ENCODE results near the gene CTNNA2. TPM values are rescaled to one million over a fixed set of nuclear protein-coding genes. Genes with fewer than 3 reads are reported as not detected.

The CTNNA2 gene
- total RNA-seq, 1 donor from 2014 or later: not detected

DNA sequence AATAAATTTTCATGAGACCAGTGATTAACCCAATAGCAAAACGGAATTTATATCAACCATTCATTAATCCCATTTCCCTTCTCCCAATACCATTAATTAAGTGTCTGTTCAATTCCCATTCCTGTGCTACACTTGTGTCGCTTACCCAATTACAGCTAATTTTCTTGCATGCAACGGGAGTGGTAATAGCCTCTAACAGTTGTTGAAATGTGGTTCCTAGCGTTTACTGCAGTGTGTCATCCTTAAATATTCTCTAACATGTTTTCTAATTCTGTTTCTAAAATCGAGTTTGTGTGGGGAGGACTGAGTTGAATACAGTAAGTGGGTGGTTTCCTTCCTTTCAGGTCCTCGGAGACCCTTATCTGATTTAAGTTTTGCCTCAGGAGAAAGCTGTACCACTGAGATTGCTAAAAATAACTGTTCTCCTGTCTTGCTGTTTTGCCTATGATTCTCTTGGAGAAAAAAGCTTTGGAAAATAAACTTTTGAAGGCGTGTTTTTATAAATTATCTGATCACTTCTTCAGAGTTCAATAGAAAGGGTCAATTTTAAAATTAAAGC is 851.0 kb downstream of the CTNNA2 start:
- no peak for DNase-seq (ENCODE audit: low read depth, low spot score)

- DNase-seq (ENCODE audit: low read depth, low spot score): no peak
These were observed 851.8 kb downstream of the CTNNA2 start for GRCh38 chr2:80364524-80365212.

DNA sequence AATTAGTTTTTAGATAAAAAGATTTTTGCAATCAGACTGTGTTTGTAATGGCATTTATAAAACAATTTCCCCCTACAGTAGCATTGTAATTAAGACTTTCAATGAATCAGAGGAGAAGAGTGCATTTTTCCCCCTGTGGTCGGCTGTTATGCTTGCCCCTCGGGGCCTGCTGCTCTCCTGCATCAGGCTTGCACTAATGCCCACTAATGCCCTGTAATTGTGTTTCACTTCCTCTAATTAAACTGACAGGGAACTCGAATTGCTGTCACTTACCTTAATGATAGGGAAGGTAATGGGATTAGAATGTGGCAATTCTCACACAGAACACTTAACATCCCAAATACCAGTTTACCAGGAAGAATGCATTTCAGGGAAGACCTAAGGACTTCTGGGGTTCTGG is 852.9 kb downstream of the CTNNA2 start:
- DNase-seq (ENCODE audit: low read depth, low spot score): no peak

DNA sequence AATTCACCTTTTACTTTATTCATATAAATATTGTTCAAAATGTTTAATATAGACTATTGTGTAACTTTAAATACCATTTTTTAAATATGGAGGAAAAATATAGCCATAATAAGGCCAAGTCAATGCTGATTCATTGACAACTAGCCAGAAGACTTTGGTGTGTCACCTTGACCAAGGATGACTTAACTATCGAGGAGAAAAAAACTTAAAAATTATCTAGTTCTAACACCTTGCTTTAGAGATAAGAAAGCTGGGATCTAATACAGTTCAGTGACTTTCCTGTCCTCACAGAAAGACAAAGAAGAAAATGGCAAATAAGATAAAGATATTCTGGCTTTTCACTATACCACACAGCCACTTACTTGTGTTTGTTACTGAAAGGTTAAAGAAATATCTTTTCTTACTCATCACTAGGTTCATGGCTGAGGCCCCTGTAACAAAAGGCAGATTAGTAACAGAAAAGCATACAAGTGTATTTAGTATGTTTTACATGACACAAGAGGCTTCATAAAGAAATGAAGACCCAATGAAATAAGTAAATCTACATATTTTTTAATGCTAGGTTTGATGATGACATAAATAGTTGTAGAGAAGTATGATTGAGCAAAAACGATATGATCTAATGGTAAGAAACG is 857.6 kb downstream of the CTNNA2 start:
- no peak for DNase-seq (ENCODE audit: low read depth, low spot score)

DNA sequence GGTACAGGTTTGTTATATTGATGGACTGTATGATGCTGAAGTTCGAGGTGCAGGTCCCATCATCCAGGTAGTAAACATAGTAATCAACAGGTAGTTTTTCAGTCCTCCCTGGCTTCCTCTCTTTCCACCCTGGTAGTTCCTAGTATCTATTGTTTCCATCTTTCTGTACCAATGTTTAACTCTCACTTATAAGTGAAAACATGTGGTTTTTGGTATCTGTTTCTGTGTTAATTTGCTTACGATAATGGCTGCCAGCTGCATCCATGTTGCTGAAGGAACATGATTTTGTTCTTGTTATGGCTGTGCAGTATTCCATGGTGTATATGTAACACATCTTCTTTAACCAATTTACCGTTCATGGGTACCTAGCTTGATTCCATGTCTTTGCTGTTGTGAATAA is 861.3 kb downstream of the CTNNA2 start:
- DNase-seq (ENCODE audit: low read depth, low spot score): no peak

DNA sequence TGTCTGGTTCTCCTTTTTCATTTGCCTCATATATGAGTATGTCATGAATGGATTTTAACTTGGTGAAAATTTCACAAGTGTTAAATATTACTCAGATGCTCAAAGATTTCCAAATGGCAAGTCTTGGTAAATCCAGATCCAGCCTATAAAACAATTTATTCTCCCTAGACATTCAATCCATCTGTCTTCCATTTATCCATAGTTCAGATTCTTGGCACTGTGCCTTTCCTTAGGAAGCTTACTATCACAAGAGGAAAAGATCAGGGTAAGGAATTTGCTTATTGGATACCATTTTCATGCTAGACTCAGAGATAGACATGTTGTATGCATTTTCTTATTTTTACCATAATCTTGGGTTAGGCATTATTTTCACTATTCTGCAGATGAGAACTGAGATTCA is 864.2 kb downstream of the CTNNA2 start:
- no peak for DNase-seq (ENCODE audit: low read depth, low spot score)

GRCh38 chr2:80380736-80381135 is 867.9 kb downstream of the CTNNA2 start:
- no peak for DNase-seq (ENCODE audit: low read depth, low spot score)

- no peak for DNase-seq (ENCODE audit: low read depth, low spot score)
These were observed 868.8 kb downstream of the CTNNA2 start for GRCh38 chr2:80381666-80382065.

DNA sequence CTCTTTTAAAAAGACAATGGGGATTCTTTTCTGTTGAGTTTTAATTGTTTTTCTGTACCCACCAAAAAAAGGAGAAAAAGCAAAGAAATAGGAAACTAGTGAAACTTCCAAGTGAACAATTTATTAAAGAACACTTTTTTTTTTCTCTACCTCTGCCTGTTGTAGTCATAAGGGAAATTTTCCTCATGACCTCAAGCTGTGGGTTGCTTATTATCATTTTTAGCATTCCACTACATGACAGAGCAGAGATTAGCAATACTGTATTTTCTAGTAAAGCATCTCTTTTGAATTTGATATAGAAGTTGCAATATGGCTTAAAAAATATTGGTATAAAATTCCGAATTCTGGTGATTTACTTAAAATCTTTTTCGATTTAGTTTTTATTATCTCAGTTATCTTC is 879.6 kb downstream of the CTNNA2 start:
- DNase-seq (ENCODE audit: low read depth, low spot score): no peak

DNA sequence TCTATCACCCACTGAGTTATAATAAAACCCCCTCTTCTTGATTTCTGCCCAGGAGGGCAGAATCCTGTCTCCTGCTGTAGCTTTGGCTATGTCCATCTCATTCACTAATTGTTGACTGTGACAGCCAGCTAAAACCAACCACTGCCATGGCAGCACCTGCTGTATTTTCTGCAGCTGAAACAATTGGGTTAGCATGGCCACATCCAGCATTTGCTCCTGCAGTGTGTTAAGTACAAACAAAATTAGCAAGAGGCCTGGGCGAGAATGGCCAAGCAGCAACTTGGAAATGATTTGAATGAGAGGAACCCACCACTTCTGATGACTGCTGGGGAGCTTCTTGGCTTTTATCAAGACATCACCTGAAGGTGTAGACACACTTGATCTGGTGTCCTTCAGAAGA is 881.1 kb downstream of the CTNNA2 start:
- no peak for DNase-seq (ENCODE audit: low read depth, low spot score)

DNA sequence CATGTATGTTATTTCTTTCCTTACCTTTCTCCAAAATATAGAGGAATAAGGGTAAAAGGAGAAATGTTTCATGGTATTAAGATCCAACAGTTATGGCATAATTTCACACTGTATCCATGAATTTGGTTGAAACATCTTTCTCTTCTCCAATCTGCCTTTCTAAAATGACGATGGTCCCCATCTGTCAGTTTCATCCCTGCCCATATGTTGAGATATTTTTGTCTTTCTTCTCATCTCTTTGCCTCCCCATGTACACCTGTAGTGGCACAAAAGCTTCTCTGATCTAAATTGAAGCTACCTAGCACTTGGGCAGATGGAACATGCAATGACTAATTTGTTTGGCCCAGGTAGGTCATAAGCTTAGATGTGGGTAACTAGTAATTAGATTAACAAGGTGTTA is 882.4 kb downstream of the CTNNA2 start:
- no peak for DNase-seq (ENCODE audit: low read depth, low spot score)

DNA sequence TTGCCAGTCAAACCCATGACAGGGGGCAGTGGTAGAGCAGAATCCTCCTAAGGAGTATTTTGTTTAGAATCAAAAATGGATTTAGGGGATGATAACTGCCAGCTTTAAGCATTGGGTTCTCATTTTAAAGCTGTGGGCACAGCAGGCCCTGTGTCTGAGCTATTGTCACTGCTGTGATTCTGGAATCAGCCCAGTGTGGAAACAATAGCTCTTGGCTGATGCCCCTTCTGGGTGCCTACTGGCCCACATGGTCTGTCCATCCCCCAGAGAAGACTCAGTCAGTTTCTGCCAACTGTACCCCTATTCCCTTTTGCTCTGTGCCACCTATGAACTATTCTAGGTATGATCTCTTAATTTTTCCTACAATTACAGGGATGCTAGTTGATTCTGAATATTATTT is 883.4 kb downstream of the CTNNA2 start:
- no peak for DNase-seq (ENCODE audit: low read depth, low spot score)

GRCh38 chr2:80403081-80403480 is 890.2 kb downstream of the CTNNA2 start:
- DNase-seq (ENCODE audit: low read depth, low spot score): no peak

- no peak for DNase-seq (ENCODE audit: low read depth, low spot score)
These were observed 894.5 kb downstream of the CTNNA2 start for GRCh38 chr2:80407377-80407776.

- no peak for DNase-seq (ENCODE audit: low read depth, low spot score)
These were observed 897.5 kb downstream of the CTNNA2 start for GRCh38 chr2:80410346-80410745.

DNA sequence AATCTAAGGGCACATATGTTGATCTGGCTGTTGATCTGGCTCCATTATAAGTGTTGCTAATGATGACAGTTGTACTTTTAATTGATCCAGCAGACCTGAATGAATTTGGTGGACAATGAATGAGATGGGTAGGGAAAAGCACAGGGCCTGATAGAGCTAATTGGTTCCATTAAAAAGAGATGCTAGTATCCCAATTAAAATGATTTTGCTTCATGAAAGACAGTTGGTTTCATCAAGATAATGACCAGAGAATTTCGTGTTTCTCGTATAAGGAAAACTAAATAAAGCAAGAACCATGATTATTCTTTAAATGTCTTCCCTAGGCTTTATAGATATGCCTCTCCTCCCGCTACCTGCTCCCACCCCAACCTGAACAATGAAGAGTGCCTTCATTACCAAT is 900.3 kb downstream of the CTNNA2 start:
- DNase-seq (ENCODE audit: low read depth, low spot score): no peak

DNA sequence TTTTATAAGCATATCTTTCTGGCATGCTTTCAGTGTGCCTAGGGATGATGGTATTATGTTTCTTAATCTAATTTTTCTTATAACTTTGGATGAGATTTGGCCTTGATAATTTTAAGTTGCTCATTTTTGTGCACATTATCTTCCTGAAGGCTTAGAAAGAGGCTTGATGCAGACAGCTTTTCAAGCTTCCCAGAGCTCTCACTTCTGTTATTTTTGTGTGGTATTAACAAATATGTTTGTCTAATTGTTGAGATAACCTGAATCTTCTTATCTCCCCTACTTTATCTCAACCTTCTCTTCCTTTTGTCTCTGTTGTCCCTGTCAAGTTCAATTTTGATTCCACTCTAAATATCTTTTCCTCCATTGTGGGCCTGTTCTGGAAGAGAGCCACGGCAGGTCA is 904.9 kb downstream of the CTNNA2 start:
- no peak for DNase-seq (ENCODE audit: low read depth, low spot score)

DNA sequence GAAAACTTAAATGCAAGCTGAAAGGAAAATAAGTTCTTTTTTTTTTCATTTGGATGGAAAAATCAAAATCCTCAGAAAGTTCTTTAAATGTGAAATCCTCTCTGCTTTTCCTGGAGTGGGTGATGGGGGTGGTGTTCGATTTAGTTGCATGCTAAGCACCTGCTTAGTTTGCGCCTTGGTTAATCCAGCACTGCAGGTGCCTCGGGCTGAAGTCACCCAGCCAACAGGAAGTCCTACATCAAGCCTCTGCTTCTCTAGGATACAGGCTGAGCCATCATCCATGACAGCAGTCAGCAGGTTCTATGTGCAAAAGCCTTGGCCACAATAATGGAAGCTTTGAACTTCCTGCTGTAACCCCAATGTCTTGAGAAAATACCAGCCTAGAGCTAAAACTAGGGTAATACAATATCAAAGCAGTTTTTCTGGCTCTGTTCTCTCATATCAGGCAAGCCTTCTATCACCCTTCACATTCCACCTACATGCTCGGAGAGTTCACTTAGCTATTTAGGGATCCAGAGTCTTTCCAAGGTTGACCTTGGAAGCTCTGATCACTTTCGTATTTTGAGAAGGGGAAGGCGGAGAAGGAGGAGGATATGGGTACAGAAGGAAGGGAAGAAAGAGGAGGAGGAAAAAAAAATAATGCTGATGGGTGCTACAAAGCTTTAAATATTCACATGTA is 907.8 kb downstream of the CTNNA2 start:
- no peak for DNase-seq (ENCODE audit: low read depth, low spot score)

- DNase-seq (ENCODE audit: low read depth, low spot score): no peak
These were observed 916.4 kb downstream of the CTNNA2 start for GRCh38 chr2:80429251-80429650.

GRCh38 chr2:80437959-80438358 is 925.1 kb downstream of the CTNNA2 start:
- DNase-seq (ENCODE audit: low read depth, low spot score): no peak

GRCh38 chr2:80438686-80439085 is 925.8 kb downstream of the CTNNA2 start:
- DNase-seq (ENCODE audit: low read depth, low spot score): no peak

DNA sequence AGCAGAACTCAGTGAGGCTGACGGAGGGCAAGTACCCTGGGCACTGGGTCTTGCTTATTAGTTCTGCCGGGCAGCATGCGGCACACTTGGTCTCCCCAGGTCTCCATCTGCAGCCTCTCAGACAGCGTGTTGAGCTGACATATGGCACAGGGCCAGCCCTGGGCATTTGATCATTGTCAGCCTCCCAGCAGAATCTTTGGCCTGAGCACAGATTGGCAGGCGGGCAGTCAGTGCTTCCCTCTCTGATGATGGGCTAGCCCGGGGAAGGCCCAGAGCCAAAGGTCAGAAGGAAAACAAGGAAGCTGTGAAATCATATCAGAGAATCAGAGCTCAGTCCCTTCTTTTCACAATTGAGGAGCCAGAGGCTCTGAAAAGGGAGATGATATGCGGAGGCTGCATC is 941.8 kb downstream of the CTNNA2 start:
- DNase-seq (ENCODE audit: low read depth, low spot score): no peak

GRCh38 chr2:80459028-80459427 is 946.2 kb downstream of the CTNNA2 start:
- no peak for DNase-seq (ENCODE audit: low read depth, low spot score)
